NB4 (cell line): ENCODE measurements around the gene SARS1.
A peak's percentile ranks its signal among the peaks of the same experiment; 100 is the strongest.

Experiments used
- DNase-seq: peaks from one replicate; pipeline ENCODE4 v3.0.0; 2010; ENCODE audit warnings: low read depth
- H3K4me3 ChIP-seq: one replicate; pipeline ENCODE4 v1.5.1; 2011; ENCODE audit warnings: mild to moderate bottlenecking, low read depth, low read length, moderate library complexity
- CTCF ChIP-seq: IDR thresholded peaks from one replicate; pipeline ENCODE4 v1.5.1; 2012; ENCODE audit warnings: low read depth, low read length
- MYC ChIP-seq: IDR thresholded peaks from 2 replicates; pipeline ENCODE4 v1.6.1; 2011; ENCODE audit warnings: low read depth, low read length
- POLR2A ChIP-seq: IDR thresholded peaks from 2 replicates; pipeline ENCODE4 v1.6.1; 2011; ENCODE audit warnings: mild to moderate bottlenecking; ENCODE audit not compliant: insufficient read length; ENCODE audit errors: extremely low read depth
- TF ChIP-seq, protein P1 (sequence below): IDR thresholded peaks from 2 replicates; pipeline ENCODE4 v1.6.1; 2011; ENCODE audit warnings: low read depth, low read length

The SARS1 gene

DNA sequence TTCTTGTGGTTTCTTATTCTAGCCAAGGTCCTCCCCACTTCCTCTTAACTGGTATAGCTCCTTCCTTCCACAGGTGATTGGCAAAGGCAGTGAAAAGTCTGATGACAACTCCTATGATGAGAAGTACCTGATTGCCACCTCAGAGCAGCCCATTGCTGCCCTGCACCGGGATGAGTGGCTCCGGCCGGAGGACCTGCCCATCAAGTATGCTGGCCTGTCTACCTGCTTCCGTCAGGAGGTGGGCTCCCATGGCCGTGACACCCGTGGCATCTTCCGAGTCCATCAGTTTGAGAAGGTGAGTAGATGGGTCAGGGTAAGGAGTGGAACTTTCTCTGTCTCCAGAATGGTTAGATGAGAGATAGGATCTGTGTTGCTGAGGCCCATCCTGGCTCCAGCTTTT is 21.4 kb downstream of the SARS1 start:
- H3K4me3 ChIP-seq: no peak overlapping the region
- no peak for TF ChIP-seq CTCF
- no peak for TF ChIP-seq MYC
- TF ChIP-seq POLR2A: no peak
- TF ChIP-seq, protein P1, sequence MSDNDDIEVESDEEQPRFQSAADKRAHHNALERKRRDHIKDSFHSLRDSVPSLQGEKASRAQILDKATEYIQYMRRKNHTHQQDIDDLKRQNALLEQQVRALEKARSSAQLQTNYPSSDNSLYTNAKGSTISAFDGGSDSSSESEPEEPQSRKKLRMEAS: no peak
- DNase-seq: no peak

- TF ChIP-seq MYC (no peak), CTCF (no peak), POLR2A (no peak)
- TF ChIP-seq, protein P1: no peak
- no peak for DNase-seq
- H3K4me3 ChIP-seq: no peak overlapping the region
These were observed 23.8 kb downstream of the SARS1 start for GRCh38 chr1:109237512-109237911.

DNA sequence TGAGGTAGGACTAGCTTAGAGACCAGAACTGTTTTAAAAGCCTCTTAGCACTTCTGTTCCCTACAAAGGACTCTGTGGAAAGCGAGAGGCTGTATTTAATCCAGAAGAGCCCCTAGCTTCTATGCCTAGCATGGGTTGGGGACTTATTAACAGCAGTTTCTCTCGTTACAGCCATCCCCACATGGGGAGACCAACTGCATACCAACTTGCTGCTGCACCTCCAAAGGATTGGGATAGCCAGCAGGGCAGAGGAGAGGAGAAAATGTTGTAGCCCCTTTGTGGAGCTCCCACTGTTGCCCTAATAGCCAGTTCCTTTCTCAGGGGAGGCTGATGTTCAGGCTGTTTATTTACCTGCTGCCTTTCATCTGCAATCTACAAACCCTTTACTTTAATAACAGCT is 24.7 kb downstream of the SARS1 start:
- TF ChIP-seq CTCF: no peak
- no peak for TF ChIP-seq MYC
- TF ChIP-seq, protein P1: no peak
- no peak for TF ChIP-seq POLR2A
- no peak for DNase-seq

DNA sequence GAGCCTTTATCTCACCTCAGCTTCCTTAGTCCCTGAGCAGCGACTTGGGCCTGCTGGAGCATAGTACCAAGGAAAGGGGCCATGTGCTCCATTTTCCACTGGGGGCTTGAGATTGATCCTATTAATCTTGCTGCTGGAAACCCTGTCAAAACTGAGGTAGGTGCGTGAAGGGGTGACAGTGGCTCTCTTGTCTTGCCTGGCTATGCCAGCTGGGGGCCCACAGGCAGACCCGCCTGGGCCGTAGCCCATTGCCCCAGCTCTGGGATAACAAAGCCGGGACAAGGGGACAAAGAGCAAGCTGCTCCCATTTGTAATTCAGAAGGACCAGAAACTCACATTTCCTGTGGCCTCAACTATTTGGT is 25.3 kb downstream of the SARS1 start:
- H3K4me3 ChIP-seq: no peak overlapping the region
- no peak for TF ChIP-seq MYC
- TF ChIP-seq POLR2A: no peak
- no peak for TF ChIP-seq CTCF
- TF ChIP-seq, protein P1: no peak
- no peak for DNase-seq

More for the DNA sequence above, 24.7 kb downstream of the SARS1 start:
- H3K4me3 ChIP-seq: no peak overlapping the region

DNA sequence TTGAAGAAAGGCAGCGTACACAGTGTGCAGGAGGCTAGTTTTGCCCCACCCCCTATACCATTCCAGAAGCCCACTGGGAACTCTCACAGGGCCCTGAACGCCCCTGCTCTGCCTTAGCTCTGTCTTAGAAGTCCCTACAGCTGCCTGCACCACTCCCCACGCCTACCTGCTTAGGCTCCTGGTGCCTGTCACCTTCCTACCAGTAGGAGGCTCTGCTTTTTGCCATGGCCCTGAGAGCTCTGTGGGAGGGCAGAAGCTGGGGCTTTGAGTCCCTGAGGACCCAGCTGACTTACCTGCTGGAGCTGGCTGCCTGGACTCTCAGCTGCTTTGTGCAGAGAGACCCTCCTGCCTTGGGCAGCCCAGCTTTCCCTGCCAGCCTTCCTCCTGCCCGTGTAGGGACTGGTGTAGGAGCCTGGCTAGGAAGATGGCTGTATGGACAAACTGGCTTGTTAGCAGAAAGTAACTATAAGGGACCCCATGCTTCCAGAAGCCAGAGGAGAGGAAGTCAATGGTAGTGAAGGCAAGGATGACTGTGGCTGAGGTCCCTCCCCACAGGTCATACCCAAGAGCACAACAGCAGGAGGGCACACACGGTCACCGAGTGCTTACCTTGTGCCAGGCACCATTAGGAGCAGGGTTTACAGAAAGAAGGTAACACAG is 25.8 kb downstream of the SARS1 start:
- TF ChIP-seq, protein P1: no peak
- TF ChIP-seq CTCF: peak; percentile 53
- DNase-seq: peak; percentile 52
- no peak overlapping the region for H3K4me3 ChIP-seq
